Adrenal gland (tissue), 12 donors: ENCODE measurements around the gene TMEM207. TPM values are rescaled to one million over a fixed set of nuclear protein-coding genes. Genes with fewer than 3 reads are reported as not detected.

Experiments used
- DNase-seq, 7 donors: peaks; one replicate each; pipeline ENCODE4 v3.0.0-alpha.2; 2019 to 2020
- H3K27ac ChIP-seq, 5 donors: fragments of 200-600 bp; sonication (generic) in 4 of 5; 1 replicate in 3 of 5; 2 replicates in 2 of 5; pipeline versions ENCODE4 v1.5.1 to v1.8.0; 2016 to 2020; ENCODE audit warnings: mild to moderate bottlenecking in 1 of 5
- H3K27me3 ChIP-seq: fragments of 200-600 bp; 2 replicates; pipeline ENCODE4 v1.8.0; 2021
- H3K36me3 ChIP-seq, 2 donors: fragments of 200-600 bp; replicated peaks in 1 of 2; 1 replicate in 1 of 2; 2 replicates in 1 of 2; pipeline versions ENCODE4 v1.5.1 to v1.8.0; 2018 to 2022
- H3K4me1 ChIP-seq, 2 donors: fragments of 200-600 bp; replicated peaks in 1 of 2; 1 replicate in 1 of 2; 2 replicates in 1 of 2; pipeline versions ENCODE4 v1.5.1 to v1.8.0; 2018 to 2021
- H3K4me3 ChIP-seq, 4 donors: fragments of 200-600 bp; sonication (generic) in 3 of 4; one replicate each; pipeline ENCODE4 v1.5.1; 2016 to 2018
- H3K9me3 ChIP-seq, 3 donors: fragments of 200-600 bp; sonication (generic) in 1 of 3; replicated peaks in 1 of 3; 1 replicate in 2 of 3; 2 replicates in 1 of 3; pipeline versions ENCODE4 v1.5.1 to v1.8.0; 2016 to 2021
- POLR2A ChIP-seq, 2 donors: fragments of 450-650 bp; IDR thresholded peaks; one replicate each; pipeline ENCODE4 v1.6.1; 2017; ENCODE audit warnings: antibody characterized with exemption in 2 of 2, mild to moderate bottlenecking in 2 of 2, moderate library complexity in 1 of 2
- WGBS, 4 donors: extraction: QIAGEN DNeasy Blood & Tissue Kit in 2 of 4; methylation state at CpG; one replicate each; pipeline versions ENCODE4 v1.1.5 to v1.1.7; 2013 to 2017; 5-methylcytosine and 5-hydroxymethylcytosine counted together
- intact Hi-C, 2 donors: fragments of 100-400 bp; cut with DNase I; formaldehyde crosslinking; loops; one replicate each; pipeline versions ENCODE4 v1.14.1 to v1.15.0; 2022 to 2023
- polyA plus RNA-seq, 3 donors: library from polyadenylated mRNA; stranded (reverse); fragments of 200-250 nt in 2 of 3; fragments of 350-450 nt in 1 of 3; fragmentation: Illumina TruSeq in 1 of 3; extraction: RNeasy Lipid Tissue Mini Kit (QIAGEN cat#74804) in 1 of 3; gene quantifications; one replicate each; pipeline ENCODE4 v1.2.3, GENCODE V29; 2013 to 2014
- total RNA-seq, 9 donors: library from RNA; depleted of rRNA in 4 of 9; stranded (reverse); fragments of >200 nt in 4 of 9; fragments of 120-200 nt in 1 of 9; fragmentation: NEBNext Ultra II Directional in 1 of 9; extraction: Animal tissue kit (Norgen Biotek cat#: 25700) in 1 of 9; gene quantifications; one replicate each; pipeline versions ENCODE4 v1.1.0 to v1.2.4, GENCODE V29; 2013 to 2023
- TF ChIP-seq, protein P1 (sequence below), 6 experiments: fragments of 450-650 bp in 4 of 6; fragments of 200-600 bp in 2 of 6; sonication (generic) in 1 of 6; IDR thresholded peaks; 1 replicate in 5 of 6; 2 replicates in 1 of 6; pipeline versions ENCODE4 v1.5.1 to v1.8.0; 2016 to 2021; ENCODE audit warnings: antibody characterized with exemption in 6 of 6, mild to moderate bottlenecking in 2 of 6, moderate library complexity in 1 of 6
- donor health status: healthy with polysubstance abuse.
- donor health status: Bipolar disorder and iron deficiency.
- donor health status: DM: yes; HTN: yes; CAD: no.
- donor health status: DM: no; HTN: no; CAD: no.
- donor health status: DM: no; HTN: no; CAD: no.
- donor health status: DM: yes; HTN: yes; CAD: no.

TMEM207 gene
- total and polyA plus RNA-seq, 12 donors: not detected

DNA sequence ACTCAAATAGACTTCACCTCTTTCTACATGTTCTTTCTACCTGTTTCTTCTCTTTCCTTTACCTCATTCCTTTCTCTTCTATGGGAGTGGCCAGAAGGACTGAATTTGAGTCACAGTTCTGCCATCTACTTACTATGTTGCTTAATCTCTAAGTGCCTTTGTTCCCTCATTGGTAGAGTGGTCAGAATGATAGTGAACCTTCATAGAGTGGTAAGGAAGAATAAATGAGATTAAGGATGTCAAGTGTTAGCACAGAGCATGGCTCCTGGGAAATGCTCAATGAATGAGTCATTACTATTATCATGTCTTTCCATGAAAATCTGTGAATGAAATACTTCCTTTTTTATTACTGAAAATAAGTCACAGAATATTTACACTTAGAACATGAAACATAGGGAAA is 17.5 kb downstream of the TMEM207 start:
- intact Hi-C loops: no loop called here
- H3K27me3 ChIP-seq: no peaks in the 10 kb centered on the region
- H3K4me1 ChIP-seq: no peaks in the 10 kb centered on the region
- no peak for DNase-seq
- no peak overlapping the region for H3K4me3 ChIP-seq
- H3K27ac ChIP-seq: no peak overlapping the region
- TF ChIP-seq POLR2A (IDR thresholded peaks at IDR 0.05): no peak
- TF ChIP-seq, protein P1, sequence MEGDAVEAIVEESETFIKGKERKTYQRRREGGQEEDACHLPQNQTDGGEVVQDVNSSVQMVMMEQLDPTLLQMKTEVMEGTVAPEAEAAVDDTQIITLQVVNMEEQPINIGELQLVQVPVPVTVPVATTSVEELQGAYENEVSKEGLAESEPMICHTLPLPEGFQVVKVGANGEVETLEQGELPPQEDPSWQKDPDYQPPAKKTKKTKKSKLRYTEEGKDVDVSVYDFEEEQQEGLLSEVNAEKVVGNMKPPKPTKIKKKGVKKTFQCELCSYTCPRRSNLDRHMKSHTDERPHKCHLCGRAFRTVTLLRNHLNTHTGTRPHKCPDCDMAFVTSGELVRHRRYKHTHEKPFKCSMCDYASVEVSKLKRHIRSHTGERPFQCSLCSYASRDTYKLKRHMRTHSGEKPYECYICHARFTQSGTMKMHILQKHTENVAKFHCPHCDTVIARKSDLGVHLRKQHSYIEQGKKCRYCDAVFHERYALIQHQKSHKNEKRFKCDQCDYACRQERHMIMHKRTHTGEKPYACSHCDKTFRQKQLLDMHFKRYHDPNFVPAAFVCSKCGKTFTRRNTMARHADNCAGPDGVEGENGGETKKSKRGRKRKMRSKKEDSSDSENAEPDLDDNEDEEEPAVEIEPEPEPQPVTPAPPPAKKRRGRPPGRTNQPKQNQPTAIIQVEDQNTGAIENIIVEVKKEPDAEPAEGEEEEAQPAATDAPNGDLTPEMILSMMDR (IDR thresholded peaks at IDR 0.05): no peak
- H3K36me3 ChIP-seq: no peaks in the 10 kb centered on the region
- H3K9me3 ChIP-seq: no peaks in the 10 kb centered on the region

DNA sequence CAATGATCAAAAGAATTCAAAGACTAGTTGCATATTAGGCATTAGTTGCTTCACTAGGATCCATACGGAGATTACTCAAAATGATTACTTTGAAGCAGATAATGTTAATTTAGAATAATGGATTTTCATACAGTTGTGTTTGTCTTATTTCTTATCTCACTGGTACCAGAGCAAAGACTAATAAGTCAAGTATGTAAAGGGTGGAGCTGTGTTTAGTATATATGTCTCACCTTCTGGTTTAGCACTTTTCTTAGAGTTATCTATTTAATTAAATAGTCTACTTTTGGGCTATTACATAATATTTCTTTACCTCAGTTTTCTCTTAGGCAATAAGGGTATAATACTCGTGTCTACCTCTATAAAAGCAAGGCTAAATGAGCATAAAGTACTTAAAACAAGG is 18.8 kb downstream of the TMEM207 start:
- TF ChIP-seq POLR2A (IDR thresholded peaks at IDR 0.05): no peak
- TF ChIP-seq, protein P1 (IDR thresholded peaks at IDR 0.05): no peak
- no peak for DNase-seq
- no peaks in the 10 kb centered on the region for H3K36me3 ChIP-seq
- H3K27ac ChIP-seq: no peak overlapping the region
- WGBS, 4 donors: 76 to 86% (median 81%) methylated on average over 2 of the region's 2 CpGs
- intact Hi-C loops: no loop called here
- H3K27me3 ChIP-seq: no peaks in the 10 kb centered on the region
- no peaks in the 10 kb centered on the region for H3K9me3 ChIP-seq
- H3K4me1 ChIP-seq: no peaks in the 10 kb centered on the region
- no peak overlapping the region for H3K4me3 ChIP-seq

DNA sequence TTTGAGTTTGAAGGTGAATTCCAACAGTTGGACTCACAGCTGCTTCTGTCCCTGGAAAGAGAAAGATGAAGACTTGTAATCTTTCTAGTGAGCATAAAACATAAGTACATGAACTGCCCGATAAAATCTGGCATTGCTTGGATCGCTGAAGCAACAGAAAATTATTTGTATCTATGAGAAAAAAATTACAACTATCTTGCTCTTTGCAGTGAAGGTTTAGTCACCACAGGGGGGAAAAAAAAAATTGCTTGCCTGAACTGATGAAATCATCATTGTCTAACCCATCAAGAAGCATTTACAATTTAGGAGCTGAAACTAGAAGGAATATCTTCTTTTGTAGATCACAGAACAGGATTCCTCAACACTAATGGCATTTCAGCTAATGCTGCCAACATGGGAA is 20.0 kb downstream of the TMEM207 start:
- Histone ChIP-seq H3K27ac (no peak overlapping the region), H3K27me3 (no peaks in the 10 kb centered on the region), H3K36me3 (no peaks in the 10 kb centered on the region), H3K9me3 (no peaks in the 10 kb centered on the region), H3K4me1 (no peaks in the 10 kb centered on the region), H3K4me3 (no peak overlapping the region)
- WGBS, 4 donors: 89 to 96% (median 91%) methylated on average over 2 of the region's 2 CpGs
- TF ChIP-seq POLR2A (IDR thresholded peaks at IDR 0.05): no peak
- TF ChIP-seq, protein P1 (IDR thresholded peaks at IDR 0.05): no peak
- DNase-seq: no peak
- intact Hi-C loops: loop anchor here in 1 of 2 donors (10.0 kb wide), 1 partner anchor 105 kb away; the partner anchor contains the start of gene CLDN1

DNA sequence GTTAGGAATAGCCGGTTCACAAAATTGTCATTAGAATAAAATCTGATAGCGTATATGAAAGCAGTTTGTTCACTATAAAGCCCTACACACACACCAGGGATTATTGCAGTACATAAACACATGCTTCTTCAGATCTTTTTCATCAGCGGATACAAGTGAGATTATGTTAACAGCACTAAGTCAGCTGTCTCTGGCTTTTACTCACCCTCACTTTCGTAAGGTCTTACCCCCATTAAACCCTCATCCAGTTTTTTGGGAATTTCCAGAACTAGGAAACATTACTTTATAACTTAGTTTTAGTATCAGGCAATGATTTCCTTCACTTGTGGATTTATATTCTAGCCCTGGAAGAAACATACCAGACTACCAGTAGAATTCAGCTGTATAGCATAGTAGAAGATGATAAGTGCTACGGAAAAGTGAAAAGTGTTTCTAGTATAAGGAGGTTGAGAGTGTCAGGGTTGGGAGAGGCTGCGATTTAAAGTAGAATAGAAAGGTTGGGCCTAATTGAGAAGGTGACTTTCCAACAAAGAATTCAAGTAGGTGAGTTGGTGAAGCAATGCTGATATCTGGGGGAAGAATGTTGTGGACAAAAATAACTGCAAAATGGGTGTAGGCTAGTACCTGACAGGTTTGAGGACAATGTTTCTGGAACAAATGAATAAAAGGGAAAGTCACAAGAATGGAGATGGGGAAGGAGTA is 22.7 kb downstream of the TMEM207 start:
- intact Hi-C loops: loop anchor here in 1 of 2 donors (10.0 kb wide), 1 partner anchor 102 kb away; the partner anchor contains the start of gene CLDN1
- Histone ChIP-seq H3K27me3 (no peaks in the 10 kb centered on the region), H3K9me3 (no peaks in the 10 kb centered on the region), H3K4me3 (no peak overlapping the region), H3K36me3 (no peaks in the 10 kb centered on the region), H3K27ac (no peak overlapping the region), H3K4me1 (no peaks in the 10 kb centered on the region)
- 91 to 96% (median 94%) methylated on average over 6 of the region's 6 CpGs for whole genome bisulfite sequencing, 4 donors
- no peak for DNase-seq
- no peak for TF ChIP-seq POLR2A (IDR thresholded peaks at IDR 0.05)
- TF ChIP-seq, protein P1 (IDR thresholded peaks at IDR 0.05): no peak
